Right lobe of liver (tissue), 4 donors: ENCODE data around the gene DOCK1.

Experiments
- POLR2A ChIP-seq: fragments of 450-650 bp; IDR thresholded peaks from one replicate; pipeline ENCODE4 v1.6.1; 2017; ENCODE audit warnings: antibody characterized with exemption, mild to moderate bottlenecking
- TF ChIP-seq, protein P1 (sequence below), 4 donors: fragments of 200-600 bp in 3 of 4; fragments of 450-650 bp in 1 of 4; IDR thresholded peaks; one replicate each; pipeline versions ENCODE4 v1.5.1 to v1.8.0; 2016 to 2022; ENCODE audit warnings: antibody characterized with exemption in 4 of 4, mild to moderate bottlenecking in 2 of 4
- donor health status: DM: no; HTN: no; CAD: no.
- donor health status: DM: no; HTN: no; CAD: no.
- donor health status: DM: no; HTN: yes; CAD: no.

DNA sequence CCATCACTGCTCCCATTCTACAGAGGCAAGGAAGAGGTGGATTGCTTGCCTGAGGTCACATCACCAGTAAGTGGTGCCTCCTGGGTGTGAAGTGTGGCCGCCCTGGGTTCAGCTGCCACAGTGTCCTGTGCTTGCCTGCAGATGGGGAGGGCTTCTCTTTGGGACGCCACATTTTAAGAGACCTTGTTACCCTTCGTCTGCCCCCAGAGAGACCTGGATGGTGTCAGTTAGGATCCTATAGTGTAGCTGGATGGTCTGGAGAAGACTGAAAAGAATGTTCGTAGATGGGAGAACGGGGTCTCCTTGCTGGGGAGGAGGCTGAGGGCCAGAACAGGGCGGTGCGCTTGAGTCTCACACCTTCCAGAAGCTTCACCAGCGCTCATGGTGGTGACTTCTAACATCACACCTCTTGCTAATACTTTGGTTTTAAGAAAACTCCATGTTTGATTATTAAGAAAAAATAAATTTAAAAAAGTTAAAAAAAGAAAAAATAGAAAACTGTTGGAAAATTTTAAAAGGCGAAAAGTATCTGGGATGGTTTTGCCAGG, 2.3 kb downstream of the DOCK1 start:
- TF ChIP-seq, protein P1, sequence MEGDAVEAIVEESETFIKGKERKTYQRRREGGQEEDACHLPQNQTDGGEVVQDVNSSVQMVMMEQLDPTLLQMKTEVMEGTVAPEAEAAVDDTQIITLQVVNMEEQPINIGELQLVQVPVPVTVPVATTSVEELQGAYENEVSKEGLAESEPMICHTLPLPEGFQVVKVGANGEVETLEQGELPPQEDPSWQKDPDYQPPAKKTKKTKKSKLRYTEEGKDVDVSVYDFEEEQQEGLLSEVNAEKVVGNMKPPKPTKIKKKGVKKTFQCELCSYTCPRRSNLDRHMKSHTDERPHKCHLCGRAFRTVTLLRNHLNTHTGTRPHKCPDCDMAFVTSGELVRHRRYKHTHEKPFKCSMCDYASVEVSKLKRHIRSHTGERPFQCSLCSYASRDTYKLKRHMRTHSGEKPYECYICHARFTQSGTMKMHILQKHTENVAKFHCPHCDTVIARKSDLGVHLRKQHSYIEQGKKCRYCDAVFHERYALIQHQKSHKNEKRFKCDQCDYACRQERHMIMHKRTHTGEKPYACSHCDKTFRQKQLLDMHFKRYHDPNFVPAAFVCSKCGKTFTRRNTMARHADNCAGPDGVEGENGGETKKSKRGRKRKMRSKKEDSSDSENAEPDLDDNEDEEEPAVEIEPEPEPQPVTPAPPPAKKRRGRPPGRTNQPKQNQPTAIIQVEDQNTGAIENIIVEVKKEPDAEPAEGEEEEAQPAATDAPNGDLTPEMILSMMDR (IDR thresholded peaks at IDR 0.05): no peak
- no peak for TF ChIP-seq POLR2A
